ENCODE measurements around the gene TBKBP1.
"Not testable (repeated sequence)": the region's sequence is repeated elsewhere in the genome, so short reads cannot be mapped to it uniquely, and the experiment has no call there.

TBKBP1 gene

DNA sequence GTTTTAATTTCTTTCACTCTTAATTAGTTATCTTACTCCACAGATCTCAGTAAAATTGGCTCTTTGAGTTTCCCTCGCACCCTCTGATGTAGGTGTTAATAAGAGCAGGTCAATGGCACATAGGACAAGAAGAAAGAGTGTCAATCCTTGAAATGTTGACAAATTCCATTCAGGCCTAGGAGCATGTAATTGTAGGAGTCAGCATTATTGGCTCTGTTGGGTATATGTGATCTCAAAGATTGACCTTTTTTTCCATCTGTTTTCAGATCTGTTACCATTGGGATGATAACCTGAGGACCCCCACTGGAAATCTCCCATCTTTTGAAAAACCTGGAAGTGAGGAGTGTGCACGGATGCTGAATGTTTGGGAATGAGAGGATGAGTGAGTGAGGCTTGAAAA, 11.8 kb upstream of the TBKBP1 start:
- no peak for DNase-seq (ENCODE audit: low spot score)

DNA sequence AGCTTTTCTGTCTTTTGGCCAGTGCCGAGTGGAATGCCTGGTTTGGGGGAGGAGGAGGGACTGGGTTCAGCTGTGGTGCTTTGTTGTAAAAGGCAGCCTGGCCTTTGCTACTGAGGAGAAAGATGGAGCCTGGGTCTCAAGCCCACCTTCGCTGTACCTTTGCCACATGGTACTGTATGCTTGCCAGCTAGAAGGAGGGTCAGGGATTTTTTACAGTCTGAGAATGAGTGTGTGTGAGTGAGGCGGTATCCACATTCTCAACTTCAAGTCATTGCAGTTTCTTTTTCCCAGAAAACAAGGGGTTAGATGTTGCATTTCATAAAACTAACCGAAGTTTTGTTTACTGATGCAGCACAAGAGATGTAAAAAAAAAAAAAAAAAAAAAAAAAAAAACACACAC, 11.2 kb upstream of the TBKBP1 start:
- not testable (repeated sequence) for DNase-seq (ENCODE audit: low spot score)

GRCh38 chr17:47684025-47684424, 9.9 kb upstream of the TBKBP1 start:
- DNase-seq (ENCODE audit: low spot score): no peak

DNA sequence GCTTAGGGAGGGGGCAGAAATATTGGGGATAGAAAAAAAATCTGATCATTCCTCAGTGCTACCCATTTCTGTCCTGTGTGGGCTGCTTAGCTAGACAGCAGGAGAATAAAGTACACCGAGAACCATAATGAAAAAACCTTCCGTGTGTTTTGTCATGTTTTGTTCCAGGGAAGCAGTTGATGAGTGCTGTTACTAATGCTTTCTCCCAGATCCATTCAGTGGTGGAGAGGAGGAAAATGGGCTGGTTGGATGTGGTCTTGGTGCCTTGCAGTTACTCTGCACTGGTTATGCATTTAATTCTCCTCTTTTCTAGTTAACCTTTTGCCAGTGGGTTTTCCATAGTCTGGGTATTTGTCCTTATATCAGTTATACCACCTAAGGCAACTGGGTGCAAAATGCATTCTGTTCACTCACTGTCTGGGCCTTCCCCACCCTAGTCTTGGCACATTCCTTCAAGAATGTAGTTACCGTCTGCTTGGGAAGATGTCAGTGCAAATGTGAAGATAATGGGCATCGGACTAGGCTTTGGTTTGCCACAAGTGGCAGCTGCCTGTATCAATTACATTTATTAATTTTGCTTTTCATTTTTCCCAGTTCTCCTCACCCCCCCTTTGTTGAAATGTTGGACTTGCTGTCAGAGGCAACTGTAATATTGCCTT, 9.3 kb upstream of the TBKBP1 start:
- DNase-seq (ENCODE audit: low spot score): no peak

- DNase-seq (ENCODE audit: low spot score): no peak
Observed at GRCh38 chr17:47685556-47686275, 8.2 kb upstream of the TBKBP1 start.

DNA sequence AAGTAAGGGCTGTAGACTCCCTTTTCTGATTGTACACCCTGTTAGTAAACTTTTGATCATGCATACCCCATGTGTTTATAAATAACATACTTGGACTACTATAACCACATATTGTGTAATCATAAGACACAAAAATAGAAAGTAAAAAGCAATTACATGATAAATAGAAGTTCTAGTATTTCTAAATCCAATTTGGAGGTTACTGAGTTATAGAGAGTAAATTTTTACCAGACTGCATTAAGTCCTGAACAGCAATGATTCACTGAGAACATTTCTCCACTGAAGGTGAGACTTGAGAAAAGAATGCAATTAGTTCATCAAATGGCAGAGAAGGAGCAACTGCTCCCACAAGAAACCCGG, 7.7 kb upstream of the TBKBP1 start:
- no peak for DNase-seq (ENCODE audit: low spot score)

DNA sequence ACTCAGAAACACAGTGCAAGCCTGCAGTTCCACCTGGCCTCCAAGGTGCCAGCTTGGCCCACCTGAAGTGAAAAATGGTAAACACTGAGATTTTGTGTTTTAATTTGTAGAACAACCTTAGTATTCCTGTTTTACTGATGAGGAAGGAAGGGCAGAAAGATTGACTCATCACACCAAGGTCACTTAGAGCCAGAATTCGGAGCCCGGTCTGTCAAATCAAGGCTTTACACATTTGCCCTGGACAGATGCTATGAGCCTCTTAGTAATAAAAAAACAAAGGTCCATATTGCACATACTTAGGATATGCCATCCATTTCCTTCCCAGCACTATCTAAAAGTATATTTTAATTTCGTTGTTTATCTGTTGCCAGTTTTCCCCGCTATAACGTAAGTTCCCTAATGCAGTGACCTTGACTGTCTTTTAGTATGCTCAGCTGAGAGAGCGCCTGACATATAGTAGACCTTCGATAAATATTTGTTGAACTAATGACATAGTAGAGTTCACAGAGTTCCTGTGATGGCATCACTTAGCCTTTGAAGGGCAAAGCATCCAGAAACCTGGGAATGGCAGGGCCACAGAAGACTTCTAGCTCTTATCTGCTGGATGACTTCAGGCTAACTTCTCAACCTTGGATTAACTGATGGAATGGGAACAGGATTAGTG, 7.2 kb upstream of the TBKBP1 start:
- no peak for DNase-seq (ENCODE audit: low spot score)

GRCh38 chr17:47687328-47687690, 6.7 kb upstream of the TBKBP1 start:
- no peak for DNase-seq (ENCODE audit: low spot score)

DNA sequence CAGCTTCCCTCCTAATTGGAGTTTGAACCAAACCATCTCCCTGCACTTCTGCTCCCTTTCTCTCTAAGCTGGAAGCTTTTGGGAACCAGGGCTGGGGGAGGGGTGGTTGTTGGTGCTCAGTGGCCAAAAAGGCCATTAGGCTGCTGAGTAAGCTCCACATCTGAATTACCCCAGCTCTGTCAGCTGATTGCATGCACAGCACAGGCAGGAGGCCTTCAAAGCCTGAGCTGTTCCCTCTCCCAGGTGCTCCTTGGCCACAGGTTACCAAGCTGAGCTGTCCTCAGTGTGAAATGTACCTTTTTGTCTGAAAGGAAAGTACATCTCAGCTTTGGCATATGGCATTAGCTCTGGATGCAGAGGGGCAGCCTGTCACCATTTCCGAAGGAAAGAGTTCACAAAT, 6.2 kb upstream of the TBKBP1 start:
- no peak for DNase-seq (ENCODE audit: low spot score)

- DNase-seq (ENCODE audit: low spot score): no peak
Observed at GRCh38 chr17:47690121-47690520, 3.8 kb upstream of the TBKBP1 start.

GRCh38 chr17:47692137-47692894, 1.6 kb upstream of the TBKBP1 start:
- DNase-seq (ENCODE audit: low spot score): no peak

DNA sequence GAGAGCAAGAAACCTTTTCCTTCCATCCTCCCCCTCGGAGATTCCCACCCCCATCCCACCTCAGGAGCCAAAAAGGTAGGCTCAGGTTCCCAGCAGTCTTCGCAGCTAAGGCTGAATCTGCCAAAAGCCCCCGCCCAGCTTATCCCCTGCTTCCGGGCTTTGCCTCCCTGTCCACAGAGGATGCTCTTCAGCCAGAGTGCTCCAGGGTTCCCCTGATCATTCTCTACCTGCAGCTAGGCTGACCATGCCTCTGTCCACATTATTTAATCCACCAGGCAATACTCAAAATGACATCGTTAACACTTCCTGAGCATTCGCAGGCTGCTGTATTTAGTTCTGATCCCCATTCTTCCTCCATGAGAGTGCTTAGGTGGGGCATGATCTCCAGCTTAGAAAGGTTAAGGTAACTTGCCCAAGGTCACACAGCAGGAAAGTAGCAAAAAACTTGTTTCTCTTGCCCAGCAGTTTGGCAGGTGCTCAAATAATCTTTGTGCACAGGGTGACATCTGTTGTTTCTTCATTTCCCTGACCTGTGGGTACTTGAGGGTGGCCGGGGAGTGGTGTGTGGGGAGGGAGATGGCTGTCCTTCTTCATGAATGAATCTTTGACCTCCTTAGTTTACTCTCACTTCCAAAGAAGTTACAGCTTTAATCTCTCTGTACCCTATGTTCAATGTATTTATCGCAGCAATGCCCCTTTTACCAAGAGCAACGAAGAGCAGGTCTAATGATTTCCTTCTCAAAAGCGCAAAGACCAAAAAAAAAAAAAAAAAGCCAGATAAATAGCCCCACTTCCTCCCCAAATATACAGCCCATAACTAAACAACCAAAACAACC, 848 bp upstream of the TBKBP1 start:
- no peak for DNase-seq (ENCODE audit: low spot score)

- no peak for DNase-seq (ENCODE audit: low spot score)
Observed at GRCh38 chr17:47694581-47695428, 844 bp downstream of the TBKBP1 start.

GRCh38 chr17:47695429-47696376, 1.7 kb downstream of the TBKBP1 start:
- no peak for DNase-seq (ENCODE audit: low spot score)

DNA sequence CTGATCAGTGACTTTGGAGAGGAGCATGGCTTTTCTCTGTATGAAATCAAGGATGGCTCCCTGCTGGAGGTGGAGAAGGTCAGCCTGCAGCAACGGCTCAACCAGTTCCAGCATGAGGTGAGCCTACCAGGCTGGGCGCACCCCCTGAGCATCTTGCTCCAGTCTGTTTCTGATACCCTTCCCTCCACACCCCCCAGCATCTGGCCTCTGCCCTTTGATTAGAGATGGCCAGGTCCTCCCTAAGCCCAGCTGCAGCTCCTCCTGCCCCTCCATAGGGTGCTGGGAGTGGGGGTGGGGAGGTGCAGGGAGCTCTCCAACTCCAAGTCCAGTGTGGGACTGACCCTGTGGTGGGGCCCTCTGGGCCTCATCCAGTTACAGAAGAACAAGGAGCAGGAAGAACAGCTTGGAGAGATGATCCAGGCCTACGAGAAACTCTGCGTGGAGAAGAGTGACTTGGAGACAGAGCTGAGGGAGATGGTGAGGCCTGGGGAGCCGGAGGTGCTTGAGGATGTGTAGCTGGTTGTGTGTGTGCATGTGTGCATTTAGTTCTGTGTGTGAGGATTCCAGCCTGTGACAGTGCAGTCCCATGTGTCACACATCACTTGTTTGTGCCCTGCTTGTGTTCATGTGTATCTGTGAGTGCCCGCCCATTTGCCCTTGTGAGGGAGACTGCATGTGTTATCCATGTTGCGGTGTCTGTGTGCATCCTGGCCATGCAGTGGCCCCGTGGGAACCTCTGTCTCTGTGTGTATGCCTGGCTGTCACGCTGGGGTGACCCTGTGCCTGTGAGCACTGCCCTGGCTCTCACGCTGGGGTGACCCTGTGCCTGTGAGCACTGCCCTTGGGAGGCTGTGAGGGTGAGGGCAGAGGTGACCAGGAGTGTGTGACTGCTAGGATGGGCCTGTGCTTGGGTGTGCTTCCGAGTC, 3.0 kb downstream of the TBKBP1 start:
- no peak for DNase-seq (ENCODE audit: low spot score)

- no peak for DNase-seq (ENCODE audit: low spot score)
Observed at GRCh38 chr17:47697906-47698711, 4.1 kb downstream of the TBKBP1 start.

- peak; percentile 91 for DNase-seq (ENCODE audit: low spot score)
Observed at GRCh38 chr17:47698749-47699535, 5.0 kb downstream of the TBKBP1 start.

Data from germinal center (tissue), 1 donor.